Aorta (tissue), 5 donors: ENCODE data around the gene DUSP16. TPM values are rescaled to one million over a fixed set of nuclear protein-coding genes. Genes with fewer than 3 reads are reported as not detected.
"Not testable (repeated sequence)": the region's sequence is repeated elsewhere in the genome, so short reads cannot be mapped to it uniquely, and the experiment has no call there.

Experiments
- ATAC-seq: fragments of 200-7000 bp; cut with Tn5 transposase; one replicate; pipeline ENCODE4 v1.9.1; 2022; ENCODE audit warnings: moderate library complexity; ENCODE audit not compliant: low FRiP score
- DNase-seq, 2 donors: peaks; one replicate each; pipeline ENCODE4 v3.0.0-alpha.2; 2020
- H3K27ac ChIP-seq, 2 donors: one replicate each; pipeline ENCODE4 v1.5.1; 2013; ENCODE audit warnings: low read length in 2 of 2, mild to moderate bottlenecking in 2 of 2, moderate library complexity in 2 of 2, control low read depth in 1 of 2, inconsistent platforms in 1 of 2, low read depth in 1 of 2
- H3K27me3 ChIP-seq, 2 donors: one replicate each; pipeline ENCODE4 v1.6.1; 2013; ENCODE audit warnings: control low read depth in 1 of 2, low read length in 1 of 2, mild to moderate bottlenecking in 1 of 2, moderate library complexity in 1 of 2; ENCODE audit not compliant: insufficient read depth in 2 of 2, control insufficient read depth in 1 of 2
- H3K36me3 ChIP-seq, 2 donors: one replicate each; pipeline ENCODE4 v1.6.1; 2013; ENCODE audit warnings: control low read depth in 1 of 2, low read length in 1 of 2, mild to moderate bottlenecking in 1 of 2; ENCODE audit not compliant: insufficient read depth in 2 of 2, control insufficient read depth in 1 of 2
- H3K4me1 ChIP-seq, 2 donors: one replicate each; pipeline ENCODE4 v1.6.1; 2013; ENCODE audit warnings: low read length in 2 of 2, control low read depth in 1 of 2, mild to moderate bottlenecking in 1 of 2, moderate library complexity in 1 of 2; ENCODE audit not compliant: insufficient read depth in 2 of 2, control insufficient read depth in 1 of 2
- H3K4me3 ChIP-seq, 2 donors: one replicate each; pipeline ENCODE4 v1.5.1; 2013; ENCODE audit warnings: low read length in 2 of 2, control low read depth in 1 of 2, mild to moderate bottlenecking in 1 of 2
- H3K9me3 ChIP-seq: one replicate; pipeline ENCODE4 v1.6.1; 2013; ENCODE audit warnings: mild to moderate bottlenecking, low read length; ENCODE audit not compliant: control insufficient read depth
- WGBS, 2 donors: extraction: QIAGEN DNeasy Blood & Tissue Kit; methylation state at CpG; one replicate each; pipeline ENCODE4 v1.1.7; 2013; 5-methylcytosine and 5-hydroxymethylcytosine counted together
- intact Hi-C, 2 donors: fragments of 100-400 bp; cut with DNase I; formaldehyde crosslinking; loops; one replicate each; pipeline versions ENCODE4 v1.14.2 to v1.15.0; 2022
- polyA plus RNA-seq, 2 donors: library from polyadenylated mRNA; stranded (reverse); fragments of 200-250 nt; gene quantifications; one replicate each; pipeline ENCODE4 v1.2.3, GENCODE V29; 2013
- total RNA-seq, 2 donors: library from RNA; stranded (reverse); fragmentation: NEBNext Ultra II Directional; extraction: Animal tissue kit (Norgen Biotek cat#: 25700); gene quantifications; one replicate each; pipeline ENCODE4 v1.2.1, GENCODE V29; 2021
- donor health status: healthy with polysubstance abuse.
- donor health status: Bipolar disorder and iron deficiency.
- donor health status: DM: no; HTN: no; CAD: no.
- donor health status: DM: no; HTN: no; CAD: no.
- donor health status: DM: yes; HTN: yes; CAD: no.

DUSP16 gene
- total and polyA plus RNA-seq, 4 donors: 3.1 to 27.4 (median 17.6) TPM

- no peaks in the 10 kb centered on the region for H3K4me1 ChIP-seq
- H3K27me3 ChIP-seq: no peaks in the 10 kb centered on the region
- no peak for DNase-seq
- no peak for ATAC-seq
- H3K36me3 ChIP-seq: no peaks in the 10 kb centered on the region
- WGBS, 2 donors: 53 to 56% methylated on average over 8 of the region's 8 CpGs
- no peak overlapping the region for H3K27ac ChIP-seq
- H3K9me3 ChIP-seq: no peaks in the 10 kb centered on the region
- H3K4me3 ChIP-seq: no peak overlapping the region
- intact Hi-C loops: no loop called here
Measured at GRCh38 chr12:12586879-12587675, 24.4 kb upstream of the DUSP16 start.

- Histone ChIP-seq H3K36me3 (no peaks in the 10 kb centered on the region), H3K4me1 (no peaks in the 10 kb centered on the region), H3K27me3 (no peaks in the 10 kb centered on the region), H3K4me3 (no peak overlapping the region), H3K9me3 (no peaks in the 10 kb centered on the region), H3K27ac (no peak overlapping the region)
- DNase-seq (no peak), ATAC-seq (no peak)
- 93 to 95% methylated on average over 2 of the region's 2 CpGs for WGBS, 2 donors
- intact Hi-C loops: no loop called here
Measured at GRCh38 chr12:12585115-12585863, 22.6 kb upstream of the DUSP16 start.

- DNase-seq: no peak
- H3K27me3 ChIP-seq: no peaks in the 10 kb centered on the region
- WGBS, 2 donors: 60 to 67% methylated on average over 5 of the region's 5 CpGs
- no peak overlapping the region for H3K4me3 ChIP-seq
- intact Hi-C loops: no loop called here
- ATAC-seq: no peak
- H3K27ac ChIP-seq: no peak overlapping the region
- H3K4me1 ChIP-seq: no peaks in the 10 kb centered on the region
- no peaks in the 10 kb centered on the region for H3K36me3 ChIP-seq
- no peaks in the 10 kb centered on the region for H3K9me3 ChIP-seq
Measured at GRCh38 chr12:12583510-12584178, 21.0 kb upstream of the DUSP16 start.

- no peaks in the 10 kb centered on the region for H3K36me3 ChIP-seq
- intact Hi-C loops: no loop called here
- DNase-seq: no peak
- no peaks in the 10 kb centered on the region for H3K9me3 ChIP-seq
- no peaks in the 10 kb centered on the region for H3K4me1 ChIP-seq
- H3K27ac ChIP-seq: no peak overlapping the region
- H3K4me3 ChIP-seq: no peak overlapping the region
- no peaks in the 10 kb centered on the region for H3K27me3 ChIP-seq
- no peak for ATAC-seq
- 61 to 80% methylated on average over 6 of the region's 6 CpGs for WGBS, 2 donors
Measured at GRCh38 chr12:12582895-12583303, 20.2 kb upstream of the DUSP16 start.

- Histone ChIP-seq H3K27me3 (no peaks in the 10 kb centered on the region), H3K27ac (no peak overlapping the region), H3K4me1 (no peaks in the 10 kb centered on the region), H3K36me3 (no peaks in the 10 kb centered on the region), H3K4me3 (no peak overlapping the region), H3K9me3 (no peaks in the 10 kb centered on the region)
- ATAC-seq: no peak
- no peak for DNase-seq
- intact Hi-C loops: no loop called here
- WGBS, 2 donors: 86 to 88% methylated on average over 4 of the region's 4 CpGs
Measured at GRCh38 chr12:12582193-12582881, 19.7 kb upstream of the DUSP16 start.

GRCh38 chr12:12580716-12581115 lies 18.1 kb upstream of the DUSP16 start:
- 90 to 91% methylated on average over 1 of the region's 1 CpG for WGBS, 2 donors
- intact Hi-C loops: not testable (repeated sequence)

GRCh38 chr12:12577786-12578185 lies 15.1 kb upstream of the DUSP16 start:
- ATAC-seq: no peak
- intact Hi-C loops: no loop called here
- Histone ChIP-seq H3K4me1 (no peaks in the 10 kb centered on the region), H3K4me3 (no peak overlapping the region), H3K9me3 (no peaks in the 10 kb centered on the region), H3K36me3 (no peaks in the 10 kb centered on the region), H3K27me3 (no peaks in the 10 kb centered on the region), H3K27ac (no peak overlapping the region)
- 87 to 88% methylated on average over 3 of the region's 3 CpGs for WGBS, 2 donors
- no peak for DNase-seq

More at GRCh38 chr12:12580716-12581115, 18.1 kb upstream of the DUSP16 start:
- H3K9me3 ChIP-seq, ATAC-seq, H3K4me1 ChIP-seq, DNase-seq, H3K4me3 ChIP-seq, H3K27me3 ChIP-seq, H3K36me3 ChIP-seq, H3K27ac ChIP-seq: not testable (repeated sequence)

- intact Hi-C loops: no loop called here
- H3K4me1 ChIP-seq: no peaks in the 10 kb centered on the region
- no peak for ATAC-seq
- H3K4me3 ChIP-seq: peak overlapping the region in 1 of 2 donors; percentile 3
- no peak for DNase-seq
- H3K27me3 ChIP-seq: no peaks in the 10 kb centered on the region
- H3K27ac ChIP-seq: peak overlapping the region in 1 of 2 donors; percentile 76
- H3K9me3 ChIP-seq: no peaks in the 10 kb centered on the region
- WGBS, 2 donors: 59 to 64% methylated on average over 3 of the region's 3 CpGs
- no peaks in the 10 kb centered on the region for H3K36me3 ChIP-seq
Measured at GRCh38 chr12:12572659-12573058, 10.0 kb upstream of the DUSP16 start.
